Measurements from ENCODE around the gene SELPLG.
"Not testable (repeated sequence)": the region's sequence is repeated elsewhere in the genome, so short reads cannot be mapped to it uniquely, and the experiment has no call there.

DNA sequence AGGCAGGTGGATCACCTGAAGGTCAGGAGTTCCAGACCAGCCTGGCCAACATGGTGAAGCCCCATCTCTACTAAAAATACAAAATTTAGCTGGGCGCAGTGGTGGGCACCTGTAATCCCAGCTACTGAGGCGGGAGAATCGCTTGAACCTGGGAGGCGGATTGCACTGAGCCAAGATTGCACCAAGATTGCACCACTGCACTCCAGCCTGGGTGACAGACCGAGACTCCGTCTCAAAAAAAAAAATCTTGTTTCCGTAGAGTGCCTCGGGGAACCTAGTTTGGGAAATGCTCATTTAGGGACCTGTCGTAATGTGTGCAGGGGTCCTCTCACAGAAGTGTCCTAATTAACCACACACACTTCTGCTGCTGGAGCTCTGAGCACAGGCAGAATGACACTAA is 43.2 kb downstream of the SELPLG start:
- TF ChIP-seq EZH2 (IDR thresholded peaks at IDR 0.05; ENCODE audit: borderline replicate concordance); CTCF (IDR thresholded peaks at IDR 0.05; ENCODE audit: poor library complexity); EZH2phosphoT487 (IDR thresholded peaks at IDR 0.05; ENCODE audit: low read depth, severe bottlenecking, unreplicated experiment): not testable (repeated sequence)

Data from hepatocyte (in vitro differentiated cells).